Osteocyte (in vitro differentiated cells): ENCODE results near the gene CBX7. TPM values are rescaled to one million over a fixed set of nuclear protein-coding genes. Genes with fewer than 3 reads are reported as not detected.

Experiments
- DNase-seq: peaks from one replicate; pipeline ENCODE4 v3.0.0; 2021; ENCODE audit warnings: mixed read lengths; ENCODE audit not compliant: unreplicated experiment; ENCODE audit errors: extremely low spot score
- H3K27ac Mint-ChIP-seq: one replicate; pipeline ENCODE4 v1.8.0; 2021; ENCODE audit warnings: mild to moderate bottlenecking, mixed read lengths; ENCODE audit not compliant: unreplicated experiment
- H3K27me3 Mint-ChIP-seq: one replicate; pipeline ENCODE4 v1.8.0; 2021; ENCODE audit warnings: mixed read lengths; ENCODE audit not compliant: unreplicated experiment
- H3K36me3 Mint-ChIP-seq: one replicate; pipeline ENCODE4 v1.8.0; 2021; ENCODE audit warnings: mixed read lengths; ENCODE audit not compliant: unreplicated experiment
- H3K4me1 Mint-ChIP-seq: one replicate; pipeline ENCODE4 v1.8.0; 2021; ENCODE audit warnings: mixed read lengths; ENCODE audit not compliant: unreplicated experiment
- H3K4me3 Mint-ChIP-seq: one replicate; pipeline ENCODE4 v1.8.0; 2021; ENCODE audit warnings: mild to moderate bottlenecking, moderate library complexity, mixed read lengths; ENCODE audit not compliant: unreplicated experiment
- H3K9me3 Mint-ChIP-seq: one replicate; pipeline ENCODE4 v1.8.0; 2021; ENCODE audit warnings: mixed read lengths; ENCODE audit not compliant: unreplicated experiment
- CTCF ChIP-seq: fragments of 200-600 bp; sonication (generic); IDR thresholded peaks from 2 replicates; pipeline ENCODE4 v1.5.0; 2021; ENCODE audit warnings: antibody characterized with exemption, mild to moderate bottlenecking, moderate library complexity
- total RNA-seq: library from RNA; stranded (reverse); gene quantifications from 2 replicates; pipeline ENCODE4 v1.2.1, GENCODE V29; 2021

CBX7 gene
- total RNA-seq, 1 donor from 2014 or later = 9.6 TPM

- Mint-ChIP-seq H3K4me1 (peaks cover 30% of the 10 kb centered on the region), H3K27me3 (no peaks in the 10 kb centered on the region), H3K27ac (peak overlapping the region; percentile 35), H3K36me3 (no peaks in the 10 kb centered on the region), H3K9me3 (no peaks in the 10 kb centered on the region), H3K4me3 (no peak overlapping the region)
- TF ChIP-seq CTCF = no peak
- no peak for DNase-seq
Observed at GRCh38 chr22:39179841-39180335, 27.4 kb upstream of the CBX7 start.

DNA sequence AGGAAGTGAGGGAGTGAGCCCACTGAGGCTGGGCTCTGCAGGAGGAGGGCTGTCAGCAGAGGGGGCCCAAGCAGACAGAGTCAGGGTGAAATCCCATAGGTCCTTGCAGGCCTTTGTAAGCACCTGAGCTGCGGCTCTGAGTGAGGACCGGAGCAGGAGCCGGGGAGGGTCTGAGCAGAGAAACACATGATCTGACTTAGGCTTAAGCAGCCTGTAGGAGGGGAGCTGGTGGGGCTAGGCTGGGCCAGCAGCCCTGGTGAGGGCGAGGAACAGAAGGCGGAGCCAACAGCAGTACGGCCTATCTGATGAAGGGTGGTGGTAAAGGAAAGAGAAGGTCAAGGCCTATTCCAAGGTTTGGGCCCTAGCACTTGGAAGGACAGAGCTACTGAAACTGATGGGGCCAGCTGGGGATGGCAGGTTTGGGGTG, 26.9 kb upstream of the CBX7 start:
- H3K27ac Mint-ChIP-seq = peak overlapping the region; percentile 35
- TF ChIP-seq CTCF = no peak
- no peaks in the 10 kb centered on the region for H3K9me3 Mint-ChIP-seq
- no peaks in the 10 kb centered on the region for H3K36me3 Mint-ChIP-seq
- no peak overlapping the region for H3K4me3 Mint-ChIP-seq
- peaks cover 35% of the 10 kb centered on the region for H3K4me1 Mint-ChIP-seq
- no peaks in the 10 kb centered on the region for H3K27me3 Mint-ChIP-seq
- peak; percentile 76 for DNase-seq

DNA sequence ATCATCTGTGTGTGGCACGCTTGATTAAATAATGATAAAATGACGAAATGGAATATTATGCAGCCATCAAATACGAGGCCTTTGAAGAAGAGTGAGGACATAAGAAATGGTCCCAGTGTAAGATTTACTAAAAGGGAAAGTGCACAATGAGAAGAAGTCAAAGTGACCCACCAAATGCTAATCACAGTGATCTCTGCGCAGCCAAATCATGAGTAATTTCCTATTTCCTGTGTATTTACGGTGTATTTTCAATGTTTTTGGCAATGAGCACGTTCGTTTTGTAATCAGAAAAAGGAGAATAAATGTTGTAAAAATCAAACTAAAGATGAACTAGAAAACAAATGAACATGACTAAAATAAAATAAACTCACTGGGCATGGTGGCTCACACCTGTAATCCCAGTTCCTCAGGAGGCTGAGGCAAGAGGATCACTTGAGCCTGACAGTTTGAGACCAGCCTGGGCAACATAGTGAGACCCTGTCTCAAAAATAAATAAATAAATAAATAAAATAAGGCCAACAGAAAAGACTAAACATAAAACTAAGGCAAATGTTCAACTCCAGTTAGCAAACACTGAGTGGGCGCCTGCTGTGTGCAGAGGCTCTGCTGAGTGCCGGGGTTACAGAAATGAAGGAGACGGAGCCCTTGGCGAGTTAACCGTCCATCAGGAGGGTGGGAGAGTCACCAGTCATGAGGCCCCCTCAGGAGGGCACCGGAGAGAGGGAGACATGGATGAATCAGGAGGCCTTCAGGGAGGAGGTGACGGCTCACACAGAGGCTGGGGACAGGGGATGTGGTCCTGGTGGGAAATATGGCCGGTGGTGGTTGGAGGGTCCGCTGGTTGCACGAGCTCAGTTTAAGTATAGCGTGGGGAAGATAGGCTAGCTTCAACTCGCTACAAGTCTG, 26.0 kb upstream of the CBX7 start:
- Mint-ChIP-seq H3K36me3 (no peaks in the 10 kb centered on the region), H3K4me1 (peaks cover 44% of the 10 kb centered on the region), H3K27me3 (no peaks in the 10 kb centered on the region), H3K27ac (peak overlapping the region; percentile 70), H3K4me3 (no peak overlapping the region), H3K9me3 (no peaks in the 10 kb centered on the region)
- DNase-seq = peak; percentile 54
- no peak for TF ChIP-seq CTCF

- DNase-seq = peak; percentile 77
- Mint-ChIP-seq H3K4me1 (peaks cover 51% of the 10 kb centered on the region), H3K9me3 (no peaks in the 10 kb centered on the region), H3K27me3 (no peaks in the 10 kb centered on the region), H3K4me3 (no peak overlapping the region), H3K27ac (peak overlapping the region; percentile 70), H3K36me3 (no peaks in the 10 kb centered on the region)
- TF ChIP-seq CTCF = no peak
Observed at GRCh38 chr22:39177791-39178190, 25.3 kb upstream of the CBX7 start.

DNA sequence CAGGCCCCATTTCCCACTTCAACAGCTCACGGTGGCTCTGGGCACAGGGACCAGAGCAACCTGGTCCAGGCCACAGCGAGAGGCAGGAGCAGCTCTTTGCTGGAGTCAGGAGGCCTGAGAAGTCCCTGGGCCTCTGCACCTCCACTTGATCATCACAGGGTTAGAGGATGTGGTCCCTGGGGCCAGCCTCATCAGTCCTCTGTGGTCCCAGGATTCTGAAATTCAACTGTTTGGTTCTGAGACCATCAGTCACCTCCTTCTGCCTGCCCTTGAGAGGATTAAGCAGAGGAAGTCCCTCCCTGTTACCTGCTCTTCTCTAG, 24.9 kb upstream of the CBX7 start:
- Mint-ChIP-seq H3K27me3 (no peaks in the 10 kb centered on the region), H3K4me1 (peaks cover 52% of the 10 kb centered on the region), H3K36me3 (no peaks in the 10 kb centered on the region), H3K27ac (peak overlapping the region; percentile 64), H3K4me3 (no peak overlapping the region), H3K9me3 (no peaks in the 10 kb centered on the region)
- DNase-seq = no peak
- TF ChIP-seq CTCF = no peak
